Measurements from ENCODE around the gene LDAF1.

Gene LDAF1

DNA sequence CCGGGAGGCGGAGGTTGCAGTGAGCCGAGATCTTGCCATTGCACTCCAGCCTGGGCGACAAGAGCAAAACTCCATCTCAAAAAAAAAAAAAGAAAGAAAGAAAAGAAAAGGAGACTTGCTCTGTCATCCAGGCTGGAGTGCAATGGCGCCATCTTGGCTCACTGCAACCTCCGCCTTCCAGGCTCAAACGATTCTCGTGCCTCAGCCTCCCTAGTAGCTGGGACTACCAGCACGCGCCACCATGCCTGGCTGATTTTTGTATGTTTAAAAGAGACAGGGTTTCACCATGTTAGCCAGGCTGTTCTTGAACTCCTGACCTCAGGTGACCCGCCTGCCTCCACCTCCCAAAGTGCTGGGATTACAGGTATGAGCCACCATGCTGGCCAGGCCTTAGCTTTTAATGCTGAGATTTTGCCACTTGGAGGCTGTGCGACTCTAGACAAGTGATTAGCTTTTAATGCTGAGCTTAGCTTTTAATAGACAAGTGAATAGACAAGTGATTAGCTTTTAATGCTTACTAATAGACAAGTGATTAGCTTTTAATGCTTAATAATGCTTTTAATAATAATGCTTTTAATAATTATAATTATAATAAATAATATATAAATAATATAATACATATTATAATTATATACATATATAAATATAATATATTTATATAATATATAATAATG lies 9.6 kb downstream of the LDAF1 start:
- TF ChIP-seq, protein P1, sequence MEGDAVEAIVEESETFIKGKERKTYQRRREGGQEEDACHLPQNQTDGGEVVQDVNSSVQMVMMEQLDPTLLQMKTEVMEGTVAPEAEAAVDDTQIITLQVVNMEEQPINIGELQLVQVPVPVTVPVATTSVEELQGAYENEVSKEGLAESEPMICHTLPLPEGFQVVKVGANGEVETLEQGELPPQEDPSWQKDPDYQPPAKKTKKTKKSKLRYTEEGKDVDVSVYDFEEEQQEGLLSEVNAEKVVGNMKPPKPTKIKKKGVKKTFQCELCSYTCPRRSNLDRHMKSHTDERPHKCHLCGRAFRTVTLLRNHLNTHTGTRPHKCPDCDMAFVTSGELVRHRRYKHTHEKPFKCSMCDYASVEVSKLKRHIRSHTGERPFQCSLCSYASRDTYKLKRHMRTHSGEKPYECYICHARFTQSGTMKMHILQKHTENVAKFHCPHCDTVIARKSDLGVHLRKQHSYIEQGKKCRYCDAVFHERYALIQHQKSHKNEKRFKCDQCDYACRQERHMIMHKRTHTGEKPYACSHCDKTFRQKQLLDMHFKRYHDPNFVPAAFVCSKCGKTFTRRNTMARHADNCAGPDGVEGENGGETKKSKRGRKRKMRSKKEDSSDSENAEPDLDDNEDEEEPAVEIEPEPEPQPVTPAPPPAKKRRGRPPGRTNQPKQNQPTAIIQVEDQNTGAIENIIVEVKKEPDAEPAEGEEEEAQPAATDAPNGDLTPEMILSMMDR (IDR thresholded peaks at IDR 0.05): no peak

DNA sequence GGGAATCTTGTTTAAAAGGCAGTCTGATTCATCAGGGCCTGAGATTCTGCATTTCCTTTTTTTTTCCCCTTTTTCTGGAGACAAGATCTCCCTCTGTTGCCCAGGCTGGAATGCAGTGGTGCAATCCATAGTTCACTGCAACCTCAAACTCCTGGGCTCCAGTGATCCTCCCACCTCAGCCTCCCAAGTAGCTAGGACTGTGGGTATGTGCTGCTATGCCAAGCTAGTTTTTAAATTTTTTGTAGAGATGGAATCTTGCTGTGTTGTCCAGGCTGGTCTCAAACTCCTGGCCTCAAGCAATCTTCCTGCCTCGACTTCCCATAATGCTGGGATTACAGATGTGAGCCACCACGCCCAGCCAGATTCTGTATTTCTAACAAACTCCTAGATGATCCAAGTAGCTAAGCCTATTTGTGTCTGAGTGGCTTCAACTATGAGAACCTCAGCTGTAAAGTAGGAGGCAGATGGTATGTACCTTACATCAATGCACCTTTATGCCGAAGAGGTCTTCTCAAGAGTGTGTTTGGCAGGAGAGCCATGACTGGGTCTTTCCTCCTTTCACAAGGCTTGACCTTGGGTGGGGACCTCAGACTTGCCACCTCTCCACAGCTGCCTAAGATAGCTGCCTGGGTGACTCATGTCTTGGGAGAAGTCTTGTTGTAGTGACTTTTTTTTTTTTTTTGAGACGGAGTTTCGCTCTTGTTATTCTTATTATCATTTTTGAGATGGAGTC lies 10.9 kb downstream of the LDAF1 start:
- TF ChIP-seq, protein P1 (IDR thresholded peaks at IDR 0.05): no peak

DNA sequence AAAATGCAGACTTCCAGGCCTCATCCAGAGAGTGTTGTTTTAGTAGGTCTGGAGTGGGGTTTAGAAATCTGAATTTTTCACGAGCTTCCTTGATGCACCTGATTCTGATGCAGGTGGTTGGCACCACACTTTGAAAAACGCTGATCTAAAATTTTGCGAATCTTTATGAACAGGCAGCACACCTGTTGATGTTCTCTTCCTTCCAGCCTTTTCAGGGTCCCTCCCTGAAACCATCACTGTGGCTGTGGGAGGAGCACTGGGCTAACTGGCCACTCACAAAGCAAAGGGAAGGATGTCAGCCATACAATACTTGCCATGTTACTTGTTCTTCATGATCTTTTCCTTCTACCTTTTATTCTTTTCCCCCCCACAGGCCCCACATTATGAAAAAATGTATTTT lies 14.2 kb downstream of the LDAF1 start:
- TF ChIP-seq, protein P1 (IDR thresholded peaks at IDR 0.05): no peak

DNA sequence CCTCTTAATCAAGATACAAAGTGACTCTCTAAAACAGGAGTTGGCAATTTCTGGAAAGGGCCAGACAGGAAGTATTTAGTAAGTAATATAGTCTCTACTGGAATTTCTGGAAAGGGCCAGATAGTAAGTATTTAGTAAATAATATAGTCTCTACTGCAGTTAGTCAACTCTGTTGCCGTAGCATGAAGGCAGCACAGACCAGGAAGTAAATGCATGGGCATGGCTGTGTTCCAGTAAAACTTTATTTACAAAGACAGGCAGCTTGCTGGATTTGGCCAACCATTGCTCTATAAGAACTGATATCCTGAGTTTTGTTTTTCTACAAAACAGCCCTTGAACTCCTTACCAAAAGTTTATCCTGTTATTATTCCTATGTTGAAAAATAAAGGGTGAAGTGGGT lies 16.9 kb downstream of the LDAF1 start:
- TF ChIP-seq, protein P1 (IDR thresholded peaks at IDR 0.05): no peak

DNA sequence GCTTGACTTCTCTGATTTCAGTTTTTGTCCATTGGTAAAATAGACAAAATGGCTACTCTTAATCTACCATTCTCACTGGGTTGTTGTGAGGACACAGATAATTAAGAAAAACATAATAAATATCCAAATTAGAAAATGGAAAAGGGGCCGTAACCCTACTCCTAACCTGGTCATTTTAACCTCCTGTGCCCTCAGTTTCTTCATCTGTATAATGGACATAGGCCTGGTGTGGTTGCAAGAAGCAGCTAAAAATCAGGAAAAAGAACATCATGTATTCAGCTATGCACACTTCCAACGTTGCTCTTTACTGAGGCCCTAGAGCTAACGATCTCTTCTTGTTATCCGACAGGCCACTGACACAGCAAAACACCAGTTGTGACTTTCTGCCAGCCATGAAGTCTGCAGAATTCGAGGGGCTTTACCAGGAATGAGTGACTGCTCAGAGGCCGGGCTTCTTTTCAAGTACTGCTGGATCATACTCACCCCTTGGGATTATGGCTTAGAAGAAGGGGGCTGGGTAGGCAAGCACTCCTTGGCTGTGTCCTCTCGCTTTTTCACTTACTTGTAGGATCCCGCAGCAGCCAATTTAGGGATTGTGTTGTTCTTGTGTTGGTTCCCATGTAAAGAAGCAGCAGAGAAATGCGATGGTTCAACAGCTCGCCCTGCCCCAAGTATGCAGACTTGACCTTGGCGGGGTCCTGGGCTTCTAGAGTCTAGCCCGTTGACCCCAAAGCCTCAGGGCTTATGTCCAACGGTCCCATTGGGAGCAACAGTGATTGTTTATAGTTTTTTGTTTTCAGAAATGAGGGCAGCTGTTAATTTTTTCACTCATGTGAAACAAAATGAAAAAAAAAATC lies 20.9 kb downstream of the LDAF1 start:
- TF ChIP-seq, protein P1 (IDR thresholded peaks at IDR 0.05): no peak

DNA sequence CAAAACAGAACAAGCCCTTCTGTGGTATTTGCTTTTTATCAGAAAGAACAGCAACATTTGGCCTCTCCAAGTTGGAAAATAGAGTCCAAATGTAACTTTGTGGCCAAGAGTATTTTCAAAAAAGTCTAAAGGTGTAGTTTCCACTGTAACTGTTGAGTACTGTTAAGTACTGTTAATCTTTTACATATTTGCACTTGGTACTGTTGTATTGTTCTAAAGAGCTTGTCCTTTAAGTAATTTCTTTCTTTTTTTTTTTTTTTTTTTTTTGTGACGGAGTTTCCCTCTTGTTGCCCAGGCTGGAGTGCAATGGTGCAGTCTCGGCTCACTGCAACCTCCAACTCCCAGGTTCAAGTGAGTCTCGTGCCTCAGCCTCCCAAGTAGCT lies 21.5 kb downstream of the LDAF1 start:
- TF ChIP-seq, protein P1 (IDR thresholded peaks at IDR 0.05): no peak

DNA sequence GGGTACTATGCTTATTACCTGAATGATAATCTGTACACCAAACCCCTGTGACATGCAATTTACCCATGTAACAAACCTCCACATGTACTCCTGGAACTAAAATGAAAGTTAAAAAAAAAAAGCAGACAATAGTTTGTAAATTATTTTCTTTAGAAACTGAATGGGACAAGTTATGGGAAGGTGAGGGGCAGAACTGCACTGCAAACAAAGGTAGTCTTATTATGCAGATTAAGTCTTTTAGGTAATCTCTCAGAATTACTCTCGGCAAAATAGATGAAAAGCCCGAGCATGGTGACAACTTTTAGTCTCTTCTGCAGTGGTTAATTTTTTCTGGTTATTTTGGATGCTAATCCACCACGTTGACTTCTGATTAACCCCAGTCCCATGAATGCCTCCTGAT lies 25.5 kb downstream of the LDAF1 start:
- TF ChIP-seq, protein P1 (IDR thresholded peaks at IDR 0.05): no peak
